Measurements from ENCODE around the gene MORC2. TPM values are rescaled to one million over a fixed set of nuclear protein-coding genes. Genes with fewer than 3 reads are reported as not detected.

Gene MORC2
- total RNA-seq, 1 experiment from 2014 or later, result 25.4 TPM

DNA sequence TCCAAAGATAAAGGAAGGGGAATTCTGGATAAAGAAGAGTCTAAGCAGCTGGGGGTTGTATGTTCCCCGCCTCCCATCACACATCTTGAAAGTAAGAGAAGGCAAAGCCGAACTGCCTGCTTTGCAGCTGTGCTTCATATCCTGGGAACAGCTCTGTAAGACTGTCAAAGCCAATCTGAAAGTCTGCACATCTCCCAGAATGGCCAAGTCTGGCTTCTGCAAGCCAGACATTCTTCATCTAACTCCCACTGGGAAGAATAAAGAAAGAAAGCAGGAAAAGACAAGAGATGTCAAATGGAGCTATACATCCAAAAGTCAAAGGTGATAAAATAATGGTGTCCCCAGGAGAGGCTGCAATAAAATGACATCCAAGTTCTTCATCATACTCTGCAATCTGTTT lies 15.4 kb downstream of the MORC2 start:
- no peaks in the 10 kb centered on the region for H3K4me1 ChIP-seq (ENCODE audit: control insufficient read depth in 1 of 2, insufficient read depth in 2 of 2, low read length in 2 of 2)
- H3K36me3 ChIP-seq (ENCODE audit: control insufficient read depth in 1 of 2, insufficient read depth in 2 of 2, low read length in 2 of 2), result 0 out of 4 replicates have a peak, but pooled peaks cover 0 to 5% of the 10 kb centered on the region in 2 experiments
- no peak for TF ChIP-seq EZH2phosphoT487 (IDR thresholded peaks at IDR 0.05; ENCODE audit: borderline replicate concordance)
- DNase-seq (ENCODE audit: low read depth, low spot score) (no peak), ATAC-seq (no peak)
- no TSS peak for BruUV-seq (replicated peaks)
- H3K4me2 ChIP-seq (ENCODE audit: low read length), result no peak overlapping the region
- H2AFZ ChIP-seq (ENCODE audit: low read depth, low read length, poor library complexity, severe bottlenecking), result no peak overlapping the region
- H3K9me2 ChIP-seq (ENCODE audit: insufficient read depth), result no peaks in the 10 kb centered on the region; the same call in 1 of the 2 replicates
- no peaks in the 10 kb centered on the region for H4K20me1 ChIP-seq (ENCODE audit: insufficient read depth)
- RAD21 ChIA-PET (ENCODE audit: low non-redundant PET in 1 of 2, low total read pairs in 2 of 2, uncharacterized antibody in 2 of 2, unreplicated experiment in 2 of 2), result no interaction called here
- H3K27me3 ChIP-seq (ENCODE audit: insufficient read depth, low read length), result no peaks in the 10 kb centered on the region
- no peaks in the 10 kb centered on the region for H3K79me2 ChIP-seq (ENCODE audit: insufficient read depth, low read length)
- POLR2A ChIA-PET, result no interaction called here
- H3K4me3 ChIP-seq (replicated peaks in 1 of 2; ENCODE audit: low read depth in 1 of 2, low read length in 2 of 2), result no peak overlapping the region
- no peaks in the 10 kb centered on the region for H3K9me3 ChIP-seq (ENCODE audit: control insufficient read depth in 1 of 2, insufficient read depth in 1 of 2, low read depth in 1 of 2, low read length in 2 of 2)
- no peak overlapping the region for H3K9ac ChIP-seq (ENCODE audit: low read length)
- intact Hi-C loops (cut with micrococcal nuclease), result no loop called here
- no peak overlapping the region for H3K27ac ChIP-seq (ENCODE audit: low read depth, low read length)
- CTCF ChIA-PET, result interaction anchor here (0.7 kb wide), 1 partner anchor 132 kb away, joined by 3 read pairs; no protein-coding TSS in a partner anchor

DNA sequence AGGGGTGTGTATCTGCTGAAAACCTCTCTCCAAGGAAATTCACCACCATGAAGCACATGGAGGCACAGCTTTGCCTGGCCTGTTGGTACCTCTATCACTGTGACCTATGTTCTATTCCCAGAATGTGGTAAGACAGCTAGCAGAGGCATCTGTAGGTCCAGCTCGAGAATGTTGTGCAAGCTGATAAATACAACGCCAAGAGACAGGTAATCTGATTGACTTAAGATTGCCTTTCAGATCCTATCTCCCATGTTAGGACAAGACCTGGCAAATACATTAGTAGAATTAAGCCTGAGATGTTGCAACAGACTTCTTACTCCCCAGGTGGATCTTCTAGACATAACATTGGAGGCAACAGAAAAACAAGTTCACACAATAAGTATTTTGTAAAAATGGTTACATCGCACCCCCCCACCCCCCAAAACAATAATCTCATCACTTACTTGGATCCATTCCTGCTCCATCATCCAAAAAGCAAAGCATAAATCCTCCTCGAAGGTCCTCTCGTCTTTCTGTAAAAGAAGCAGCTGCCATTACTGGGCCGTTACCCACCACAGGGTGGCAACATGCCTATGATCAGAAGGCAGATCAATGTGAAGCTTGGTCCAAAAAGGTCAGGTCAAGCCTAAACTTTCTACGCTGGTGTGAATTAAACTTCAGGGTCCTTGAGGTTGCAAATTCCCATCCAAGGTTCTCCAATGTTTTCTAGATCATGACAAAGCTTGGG lies 18.5 kb downstream of the MORC2 start:
- Histone ChIP-seq H3K4me2 (ENCODE audit: low read length) (no peak overlapping the region), H3K4me1 (ENCODE audit: control insufficient read depth in 1 of 2, insufficient read depth in 2 of 2, low read length in 2 of 2) (no peaks in the 10 kb centered on the region), H4K20me1 (ENCODE audit: insufficient read depth) (no peaks in the 10 kb centered on the region), H2AFZ (ENCODE audit: low read depth, low read length, poor library complexity, severe bottlenecking) (no peak overlapping the region), H3K4me3 (replicated peaks in 1 of 2; ENCODE audit: low read depth in 1 of 2, low read length in 2 of 2) (no peak overlapping the region), H3K36me3 (ENCODE audit: control insufficient read depth in 1 of 2, insufficient read depth in 2 of 2, low read length in 2 of 2) (0 out of 4 replicates have a peak, but pooled peaks cover 0 to 5% of the 10 kb centered on the region in 2 experiments), H3K27me3 (ENCODE audit: insufficient read depth, low read length) (no peaks in the 10 kb centered on the region), H3K9me3 (ENCODE audit: control insufficient read depth in 1 of 2, insufficient read depth in 1 of 2, low read depth in 1 of 2, low read length in 2 of 2) (no peaks in the 10 kb centered on the region), H3K9ac (ENCODE audit: low read length) (no peak overlapping the region), H3K27ac (ENCODE audit: low read depth, low read length) (no peak overlapping the region), H3K79me2 (ENCODE audit: insufficient read depth, low read length) (no peaks in the 10 kb centered on the region), H3K9me2 (ENCODE audit: insufficient read depth) (no peaks in the 10 kb centered on the region; the same call in 1 of the 2 replicates)
- TF ChIP-seq TCF7L2 (IDR thresholded peaks at IDR 0.05; ENCODE audit: borderline replicate concordance, extremely low read depth, insufficient read depth, insufficient read length) (no peak), JUND (IDR thresholded peaks at IDR 0.05) (no peak), EZH2 (IDR thresholded peaks at IDR 0.05) (no peak), CEBPB (IDR thresholded peaks at IDR 0.05; ENCODE audit: low read depth) (no peak), ELF1 (IDR thresholded peaks at IDR 0.05; ENCODE audit: borderline replicate concordance, low read depth) (no peak), SRF (IDR thresholded peaks at IDR 0.05; ENCODE audit: low read depth) (no peak), EGR1 (IDR thresholded peaks at IDR 0.05; ENCODE audit: low read depth) (no peak), FOSL1 (IDR thresholded peaks at IDR 0.05; ENCODE audit: low read depth) (no peak), ZFX (IDR thresholded peaks at IDR 0.05) (no peak), ZNF274 (IDR thresholded peaks at IDR 0.05; ENCODE audit: low read depth, low read length) (no peak), SIN3A (IDR thresholded peaks at IDR 0.05; ENCODE audit: low read depth) (no peak), RAD21 (IDR thresholded peaks at IDR 0.05; ENCODE audit: low read depth) (peak; percentile 26; the same call in 1 of the 2 replicates)
- TF ChIP-seq, protein P1, sequence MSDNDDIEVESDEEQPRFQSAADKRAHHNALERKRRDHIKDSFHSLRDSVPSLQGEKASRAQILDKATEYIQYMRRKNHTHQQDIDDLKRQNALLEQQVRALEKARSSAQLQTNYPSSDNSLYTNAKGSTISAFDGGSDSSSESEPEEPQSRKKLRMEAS (IDR thresholded peaks at IDR 0.05), result no peak
- TF ChIP-seq, protein P2, sequence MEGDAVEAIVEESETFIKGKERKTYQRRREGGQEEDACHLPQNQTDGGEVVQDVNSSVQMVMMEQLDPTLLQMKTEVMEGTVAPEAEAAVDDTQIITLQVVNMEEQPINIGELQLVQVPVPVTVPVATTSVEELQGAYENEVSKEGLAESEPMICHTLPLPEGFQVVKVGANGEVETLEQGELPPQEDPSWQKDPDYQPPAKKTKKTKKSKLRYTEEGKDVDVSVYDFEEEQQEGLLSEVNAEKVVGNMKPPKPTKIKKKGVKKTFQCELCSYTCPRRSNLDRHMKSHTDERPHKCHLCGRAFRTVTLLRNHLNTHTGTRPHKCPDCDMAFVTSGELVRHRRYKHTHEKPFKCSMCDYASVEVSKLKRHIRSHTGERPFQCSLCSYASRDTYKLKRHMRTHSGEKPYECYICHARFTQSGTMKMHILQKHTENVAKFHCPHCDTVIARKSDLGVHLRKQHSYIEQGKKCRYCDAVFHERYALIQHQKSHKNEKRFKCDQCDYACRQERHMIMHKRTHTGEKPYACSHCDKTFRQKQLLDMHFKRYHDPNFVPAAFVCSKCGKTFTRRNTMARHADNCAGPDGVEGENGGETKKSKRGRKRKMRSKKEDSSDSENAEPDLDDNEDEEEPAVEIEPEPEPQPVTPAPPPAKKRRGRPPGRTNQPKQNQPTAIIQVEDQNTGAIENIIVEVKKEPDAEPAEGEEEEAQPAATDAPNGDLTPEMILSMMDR (IDR thresholded peaks at IDR 0.05 in 2 of 3, conservative IDR thresholded peaks at IDR 0.05 in 1 of 3; ENCODE audit: borderline replicate concordance in 1 of 3, insufficient read depth in 1 of 3, low read depth in 2 of 3, low read length in 2 of 3), result peak in 2 of 3 experiments; percentile 14 to 18; a peak in 1 of 6 replicates
- ChIA-PET CTCF (interaction anchor here (0.6 to 2.9 kb wide), 5 partner anchors 96 to 207 kb away, joined by 3 to 25 read pairs (median 4); partner anchors contain the start of genes SELENOM and SMTN), POLR2A (interaction anchor here (0.6 kb wide), 1 partner anchor 134 kb away, joined by 5 read pairs; no protein-coding TSS in a partner anchor), RAD21 (ENCODE audit: low non-redundant PET in 1 of 2, low total read pairs in 2 of 2, uncharacterized antibody in 2 of 2, unreplicated experiment in 2 of 2) (interaction anchor here in 1 of 2 experiments (0.5 to 0.6 kb wide), 2 partner anchors 132 to 135 kb away, joined by 3 read pairs; no protein-coding TSS in a partner anchor)
- ATAC-seq, result no peak
- intact Hi-C loops (cut with micrococcal nuclease), result loop anchor here (2.0 kb wide), 1 partner anchor 281 kb away; no protein-coding TSS in a partner anchor
- DNase-seq (ENCODE audit: low read depth, low spot score), result no peak
- BruUV-seq (replicated peaks), result no TSS peak
